MM.1S (cell line): ENCODE measurements around the gene NR5A2.

Experiments
- DNase-seq: peaks from one replicate; pipeline ENCODE4 v3.0.0-alpha.2; 2015
- H2AFZ ChIP-seq: fragments of 300-600 bp; sonication (generic); 2 replicates; pipeline ENCODE4 v1.6.0; 2016; ENCODE audit warnings: antibody characterized with exemption, low read length
- H3F3A ChIP-seq: fragments of 300-600 bp; sonication (generic); 2 replicates; pipeline ENCODE4 v1.6.1; 2016; ENCODE audit warnings: mild to moderate bottlenecking, antibody characterized with exemption, low read length, moderate library complexity, mixed read lengths; ENCODE audit not compliant: insufficient read depth
- H3K27ac ChIP-seq: fragments of 300-600 bp; sonication (generic); 2 replicates; pipeline ENCODE4 v1.5.1; 2016; ENCODE audit warnings: mild to moderate bottlenecking, low read length
- H3K27me3 ChIP-seq: fragments of 300-600 bp; sonication (generic); replicated peaks from 2 replicates; pipeline ENCODE4 v1.6.0; 2016; ENCODE audit warnings: low read length; ENCODE audit not compliant: insufficient read depth
- H3K36me3 ChIP-seq: fragments of 300-600 bp; sonication (generic); replicated peaks from 2 replicates; pipeline ENCODE4 v1.6.1; 2016; ENCODE audit warnings: mild to moderate bottlenecking, low read length, mixed read lengths; ENCODE audit not compliant: insufficient read depth
- H3K4me1 ChIP-seq: fragments of 300-600 bp; sonication (generic); 2 replicates; pipeline ENCODE4 v1.6.1; 2016; ENCODE audit warnings: low read length, mixed read lengths
- H3K4me2 ChIP-seq: fragments of 300-600 bp; sonication (generic); 2 replicates; pipeline ENCODE4 v1.6.0; 2016; ENCODE audit warnings: low read depth, low read length
- H3K4me3 ChIP-seq: fragments of 300-600 bp; sonication (generic); 2 replicates; pipeline ENCODE4 v1.5.1; 2016; ENCODE audit warnings: low read length, mixed read lengths
- H3K79me2 ChIP-seq: fragments of 300-600 bp; sonication (generic); 2 replicates; pipeline ENCODE4 v1.6.1; 2016; ENCODE audit warnings: mixed run types, low read length, mixed read lengths
- H3K9ac ChIP-seq: fragments of 300-600 bp; sonication (generic); 2 replicates; pipeline ENCODE4 v1.6.1; 2016; ENCODE audit warnings: low read length, mixed read lengths
- H3K9me2 ChIP-seq: fragments of 300-600 bp; sonication (generic); replicated peaks from 2 replicates; pipeline ENCODE4 v1.6.1; 2016; ENCODE audit warnings: mild to moderate bottlenecking, low read length, mixed read lengths; ENCODE audit not compliant: insufficient read depth
- H3K9me3 ChIP-seq: fragments of 300-600 bp; sonication (generic); replicated peaks from 2 replicates; pipeline ENCODE4 v1.6.1; 2016; ENCODE audit warnings: mild to moderate bottlenecking, low read length, mixed read lengths; ENCODE audit not compliant: insufficient read depth
- H4K20me1 ChIP-seq: fragments of 300-600 bp; sonication (generic); 2 replicates; pipeline ENCODE4 v1.6.1; 2016; ENCODE audit warnings: mild to moderate bottlenecking, low read length, moderate library complexity, mixed read lengths; ENCODE audit not compliant: insufficient read depth
- CTCF ChIP-seq: fragments of 300-600 bp; sonication (generic); IDR thresholded peaks from 2 replicates; pipeline ENCODE4 v1.5.1; 2016; ENCODE audit warnings: antibody characterized with exemption, low read length, mixed read lengths
- EZH2 ChIP-seq: fragments of 300-600 bp; sonication (generic); optimal IDR thresholded peaks from 2 replicates; pipeline ENCODE3; 2017; ENCODE audit warnings: low read depth, mild to moderate bottlenecking, antibody characterized with exemption, low read length, mixed read lengths
- EZH2phosphoT487 ChIP-seq: fragments of 300-600 bp; sonication (generic); IDR thresholded peaks from 2 replicates; pipeline ENCODE4 v1.6.1; 2018; ENCODE audit warnings: antibody characterized with exemption, low read length

The NR5A2 gene

GRCh38 chr1:200121421-200121820, 93.9 kb downstream of the NR5A2 start:
- no peaks in the 10 kb centered on the region for H3K9me2 ChIP-seq
- H4K20me1 ChIP-seq = no peaks in the 10 kb centered on the region
- H3K9ac ChIP-seq = no peak overlapping the region
- no peak overlapping the region for H3K27ac ChIP-seq
- no peaks in the 10 kb centered on the region for H3K79me2 ChIP-seq
- H3K4me2 ChIP-seq = no peak overlapping the region
- no peak overlapping the region for H3K4me3 ChIP-seq
- DNase-seq = no peak
- H3K9me3 ChIP-seq = no peaks in the 10 kb centered on the region
- H3K4me1 ChIP-seq = peaks cover 15% of the 10 kb centered on the region
- peaks cover 7% of the 10 kb centered on the region for H3F3A ChIP-seq
- no peaks in the 10 kb centered on the region for H3K36me3 ChIP-seq
- H3K27me3 ChIP-seq = no peaks in the 10 kb centered on the region
- TF ChIP-seq EZH2phosphoT487 (no peak), CTCF (no peak), EZH2 (no peak)
- no peak overlapping the region for H2AFZ ChIP-seq

- Histone ChIP-seq H3K27me3 (no peaks in the 10 kb centered on the region), H3K9ac (no peak overlapping the region), H2AFZ (no peak overlapping the region), H3K9me3 (no peaks in the 10 kb centered on the region), H3K4me3 (no peak overlapping the region), H3K79me2 (no peaks in the 10 kb centered on the region), H3F3A (peaks cover 1% of the 10 kb centered on the region), H3K4me1 (peaks cover 2% of the 10 kb centered on the region), H4K20me1 (no peaks in the 10 kb centered on the region), H3K4me2 (no peak overlapping the region), H3K9me2 (no peaks in the 10 kb centered on the region), H3K36me3 (no peaks in the 10 kb centered on the region), H3K27ac (no peak overlapping the region)
- TF ChIP-seq EZH2 (no peak), EZH2phosphoT487 (no peak), CTCF (no peak)
- DNase-seq = no peak
These were observed 96.8 kb downstream of the NR5A2 start for GRCh38 chr1:200124309-200124708.

- Histone ChIP-seq H3K27ac (no peak overlapping the region), H2AFZ (no peak overlapping the region), H4K20me1 (no peaks in the 10 kb centered on the region), H3K9me2 (no peaks in the 10 kb centered on the region), H3K36me3 (no peaks in the 10 kb centered on the region), H3K9ac (no peak overlapping the region), H3K79me2 (no peaks in the 10 kb centered on the region), H3K4me3 (no peak overlapping the region), H3K9me3 (no peaks in the 10 kb centered on the region), H3K4me1 (no peaks in the 10 kb centered on the region), H3K27me3 (no peaks in the 10 kb centered on the region), H3F3A (no peaks in the 10 kb centered on the region), H3K4me2 (no peak overlapping the region)
- TF ChIP-seq EZH2 (no peak), CTCF (no peak), EZH2phosphoT487 (no peak)
- no peak for DNase-seq
These were observed 100.6 kb downstream of the NR5A2 start for GRCh38 chr1:200128081-200128480.
